PFSK-1 (cell line): ENCODE results near the gene POLR3F.

Experiments used
- POLR2AphosphoS5 ChIP-seq: IDR thresholded peaks from 2 replicates; pipeline ENCODE4 v1.6.1; 2012; ENCODE audit warnings: low read depth, mild to moderate bottlenecking, control low read depth, low read length, moderate library complexity
- SIN3A ChIP-seq: IDR thresholded peaks from 2 replicates; pipeline ENCODE4 v1.6.1; 2012; ENCODE audit warnings: mild to moderate bottlenecking, low read length, moderate library complexity, borderline replicate concordance; ENCODE audit not compliant: insufficient read depth

DNA sequence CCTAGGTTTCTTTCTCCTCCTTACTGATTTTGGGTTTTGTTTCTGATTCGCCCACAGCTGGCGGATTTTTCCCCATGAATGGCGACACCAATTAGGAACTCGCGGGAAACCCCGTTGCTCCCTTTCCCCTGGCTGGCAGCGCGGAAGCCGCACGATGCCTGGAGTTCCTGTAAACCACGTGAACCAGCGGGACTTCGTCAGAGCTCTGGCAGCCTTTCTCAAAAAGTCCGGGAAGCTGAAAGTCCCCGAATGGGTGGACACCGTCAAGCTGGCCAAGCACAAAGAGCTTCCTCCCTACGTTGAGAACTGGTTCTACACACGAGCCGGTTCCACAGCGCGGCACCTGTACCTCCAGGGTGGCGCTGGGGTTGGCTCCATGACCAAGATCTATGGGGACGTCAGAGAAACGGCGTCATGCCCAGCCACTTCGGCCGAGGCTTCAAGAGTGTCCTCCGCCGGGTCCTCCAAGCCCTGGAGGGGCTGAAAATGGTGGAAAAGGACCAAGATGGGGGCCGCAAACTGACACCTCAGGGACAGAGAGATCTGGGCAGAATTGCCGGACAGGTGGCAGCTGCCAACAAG is 37.4 kb downstream of the POLR3F start:
- TF ChIP-seq SIN3A (no peak), POLR2AphosphoS5 (no peak)
